GM18499 (cell line): ENCODE measurements around the gene ST6GAL1.
"Not testable (repeated sequence)": the region's sequence is repeated elsewhere in the genome, so short reads cannot be mapped to it uniquely, and the experiment has no call there.

ENCODE experiments used
- ATAC-seq: cut with Tn5 transposase; IDR thresholded peaks from one replicate; pipeline ENCODE4 v1.9.1; 2021; ENCODE audit warnings: moderate number of reproducible peaks; ENCODE audit not compliant: insufficient read depth, unreplicated experiment

Gene ST6GAL1

DNA sequence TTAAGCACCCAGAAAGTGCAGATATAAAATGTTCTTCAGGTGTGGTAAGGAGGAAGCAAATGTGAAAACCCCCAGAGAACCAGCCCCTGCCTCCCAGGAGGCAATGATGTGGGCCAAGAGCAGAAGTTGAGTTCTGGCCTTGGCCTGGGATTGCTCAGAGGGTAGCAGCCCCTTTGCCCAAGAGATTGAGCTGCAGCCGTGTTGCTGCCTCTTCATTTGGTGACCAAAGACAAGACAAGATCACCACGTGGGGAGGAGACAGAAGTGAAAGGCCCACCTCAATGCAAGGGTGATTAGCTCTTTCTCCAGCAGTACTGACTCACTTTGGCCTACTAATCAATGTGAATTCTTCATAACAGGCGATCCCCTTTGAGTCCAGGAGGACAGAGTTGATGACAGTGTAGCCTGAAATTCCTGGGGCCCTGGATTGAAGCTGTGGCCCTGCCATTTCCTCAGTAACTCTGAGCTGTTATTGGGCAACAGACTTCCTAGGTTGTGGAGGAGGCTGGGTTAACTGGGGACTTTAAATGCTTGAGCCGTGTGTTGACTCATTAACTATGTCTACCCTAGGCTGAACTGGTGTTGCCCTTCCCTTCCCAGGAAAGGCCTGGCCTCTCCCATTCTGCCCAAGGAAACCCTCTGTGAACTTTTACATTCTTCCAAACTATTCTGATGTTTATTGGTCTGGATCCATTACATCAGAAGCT, 86.5 kb downstream of the ST6GAL1 start:
- ATAC-seq = no peak

GRCh38 chr3:187017511-187018230, 87.3 kb downstream of the ST6GAL1 start:
- no peak for ATAC-seq

DNA sequence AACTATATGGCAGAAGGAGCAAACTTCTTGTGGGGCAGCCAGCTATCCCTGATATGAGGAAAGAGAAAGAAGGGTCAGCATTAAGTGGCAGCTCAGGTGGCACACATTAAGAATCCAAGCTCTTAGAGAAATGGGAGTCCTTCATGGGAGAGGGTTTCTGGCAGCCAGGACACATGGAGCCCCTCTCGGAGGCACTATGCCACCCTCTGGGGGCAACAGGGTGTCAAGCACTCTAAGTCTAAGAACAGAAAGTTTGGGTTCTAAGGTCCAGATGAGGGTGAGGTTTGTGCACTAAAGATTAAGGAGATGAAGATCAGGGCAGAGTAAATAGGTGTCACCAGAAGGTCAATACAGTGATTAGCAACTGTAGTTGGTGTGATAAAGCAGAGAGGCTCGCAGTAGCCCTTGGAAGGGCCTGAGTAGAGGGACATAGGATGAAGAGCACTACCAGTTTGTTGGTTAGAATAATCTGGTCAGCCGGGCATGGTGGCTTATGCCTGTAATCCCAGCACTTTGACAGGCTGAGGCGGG, 89.3 kb downstream of the ST6GAL1 start:
- no peak for ATAC-seq

DNA sequence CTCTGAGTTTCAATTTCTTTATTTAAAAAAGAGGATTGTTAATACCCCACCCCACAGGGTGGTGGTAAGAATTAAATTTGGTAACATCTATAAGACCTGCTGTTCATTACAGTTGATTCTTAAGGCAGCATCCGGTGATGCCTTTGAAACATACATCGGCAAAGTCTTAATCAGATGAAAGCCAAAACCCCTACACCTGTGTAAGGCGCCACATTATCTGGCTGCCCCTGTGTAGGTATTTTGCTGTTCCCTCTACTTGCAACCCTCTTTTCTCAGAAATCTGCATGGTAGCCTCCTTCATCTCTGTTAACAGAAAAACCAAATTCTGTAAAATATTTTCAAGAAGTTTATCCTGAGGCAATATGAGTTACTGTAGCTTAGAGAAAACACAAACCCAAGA, 90.0 kb downstream of the ST6GAL1 start:
- ATAC-seq = no peak

DNA sequence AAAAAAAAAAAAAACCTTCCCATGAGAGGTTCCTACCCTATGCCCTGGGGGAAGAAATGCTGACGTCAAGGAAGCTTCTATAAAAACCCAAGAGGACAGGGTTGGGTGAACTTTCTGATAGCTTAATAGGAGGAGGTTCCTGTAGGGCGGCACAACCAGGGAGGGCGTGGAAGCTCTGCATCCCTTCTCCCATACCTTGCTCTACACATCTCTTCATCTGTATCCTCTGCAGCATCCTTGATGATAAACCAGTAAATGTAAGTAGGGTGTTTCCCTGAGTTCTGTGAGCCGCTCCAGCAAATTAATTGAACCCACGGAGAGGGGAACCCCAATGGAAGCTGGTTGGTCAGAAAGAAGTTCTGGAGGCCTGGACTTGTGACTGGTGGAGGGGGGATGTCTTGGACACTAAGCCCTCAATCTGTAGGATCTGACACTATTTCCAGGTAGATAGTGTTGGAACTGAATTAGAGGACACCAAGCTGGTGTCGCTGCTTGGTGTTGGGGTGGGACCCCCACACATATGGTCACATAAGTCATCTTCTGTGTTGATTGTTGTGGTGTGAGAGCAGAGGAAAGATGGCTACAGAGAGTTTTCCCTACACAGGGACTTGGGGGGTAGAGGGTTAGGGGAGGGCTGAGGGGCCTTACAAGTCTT, 91.5 kb downstream of the ST6GAL1 start:
- ATAC-seq = no peak

DNA sequence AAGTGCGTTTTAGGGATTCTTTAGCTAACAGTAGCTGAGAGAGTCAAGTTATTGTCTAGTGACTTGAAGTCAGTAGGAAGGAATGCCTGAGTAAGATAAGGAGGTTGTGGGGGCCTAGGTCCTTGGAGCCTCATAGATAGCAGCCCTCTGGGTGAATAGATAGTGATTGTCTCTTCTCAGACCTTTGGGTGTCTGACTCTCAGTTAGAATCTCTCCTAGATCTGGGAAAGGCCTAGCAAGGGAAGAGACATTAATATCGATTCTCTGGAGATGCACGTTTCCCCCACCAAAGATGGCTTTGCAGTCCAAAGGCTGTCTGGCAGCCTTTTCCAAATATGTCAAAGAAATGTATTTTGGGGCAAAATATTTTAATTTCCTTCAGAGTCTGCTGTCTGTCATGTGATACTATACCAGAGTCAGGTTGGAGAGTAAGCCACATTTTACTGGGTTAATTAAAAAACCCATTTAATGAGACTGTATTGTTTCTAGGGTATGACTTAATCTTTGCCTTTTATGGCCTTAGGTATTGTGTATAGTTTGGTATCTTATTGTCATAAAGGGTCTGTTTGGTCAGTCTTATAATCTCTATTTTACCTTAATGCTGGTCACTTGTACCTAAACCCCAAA, 92.2 kb downstream of the ST6GAL1 start:
- ATAC-seq = no peak

- ATAC-seq = not testable (repeated sequence)
These were observed 93.0 kb downstream of the ST6GAL1 start for GRCh38 chr3:187023340-187023739.

DNA sequence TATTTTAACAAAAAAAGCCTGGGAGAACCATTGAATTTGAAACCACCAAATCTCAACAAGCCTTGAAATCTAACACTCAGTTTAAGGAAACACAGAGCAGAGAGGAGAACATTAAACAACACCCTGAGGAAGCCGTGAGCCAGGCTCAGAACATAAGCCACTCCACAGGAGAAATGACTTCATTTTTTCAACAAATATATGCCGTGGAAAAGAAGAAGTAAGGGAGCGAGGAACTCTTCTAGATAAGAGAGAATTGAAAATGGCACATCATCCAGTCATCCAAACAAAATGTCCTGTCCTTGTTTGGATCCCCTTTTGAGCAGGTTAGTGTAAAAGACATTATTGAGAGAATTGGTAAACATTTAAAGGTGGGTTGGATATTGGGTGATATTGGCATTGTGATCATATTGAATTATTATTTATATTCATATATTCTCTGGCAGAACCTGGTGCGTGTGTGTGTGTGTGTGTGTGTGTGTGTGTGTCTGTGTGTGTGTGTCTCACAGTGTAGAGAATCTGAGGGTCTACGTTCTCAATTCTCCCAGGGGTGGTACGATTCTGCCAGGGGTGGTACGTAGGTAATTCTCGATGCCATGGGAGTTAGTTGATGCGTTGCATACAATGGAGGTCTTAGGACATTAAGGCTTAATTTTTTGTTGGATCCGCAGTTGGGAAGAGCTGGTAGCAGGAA, 94.4 kb downstream of the ST6GAL1 start:
- no peak for ATAC-seq

- ATAC-seq = no peak
These were observed 94.9 kb downstream of the ST6GAL1 start for GRCh38 chr3:187025254-187025655.

- ATAC-seq = no peak
These were observed 95.5 kb downstream of the ST6GAL1 start for GRCh38 chr3:187025656-187026316.

DNA sequence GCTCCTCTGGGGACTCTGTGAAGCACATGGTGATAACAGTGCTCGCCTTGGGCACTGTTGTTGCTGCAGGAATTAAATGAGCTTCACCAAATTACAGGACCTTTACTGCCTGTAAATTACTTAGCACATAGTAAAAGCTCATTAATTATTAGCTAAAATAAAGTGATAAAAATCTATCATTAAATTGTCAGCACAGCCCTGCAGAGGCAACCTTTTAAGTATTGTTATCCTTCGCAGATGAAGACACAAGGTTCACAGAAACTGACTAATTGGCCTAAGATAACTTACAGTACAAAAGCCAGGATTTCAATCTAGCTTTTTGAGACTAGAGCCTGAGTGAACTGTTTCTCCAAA, 96.0 kb downstream of the ST6GAL1 start:
- ATAC-seq = no peak

- ATAC-seq = no peak
These were observed 97.4 kb downstream of the ST6GAL1 start for GRCh38 chr3:187027531-187028278.

GRCh38 chr3:187031934-187032333, 101.6 kb downstream of the ST6GAL1 start:
- ATAC-seq = no peak

GRCh38 chr3:187036394-187036793, 106.1 kb downstream of the ST6GAL1 start:
- ATAC-seq = no peak

DNA sequence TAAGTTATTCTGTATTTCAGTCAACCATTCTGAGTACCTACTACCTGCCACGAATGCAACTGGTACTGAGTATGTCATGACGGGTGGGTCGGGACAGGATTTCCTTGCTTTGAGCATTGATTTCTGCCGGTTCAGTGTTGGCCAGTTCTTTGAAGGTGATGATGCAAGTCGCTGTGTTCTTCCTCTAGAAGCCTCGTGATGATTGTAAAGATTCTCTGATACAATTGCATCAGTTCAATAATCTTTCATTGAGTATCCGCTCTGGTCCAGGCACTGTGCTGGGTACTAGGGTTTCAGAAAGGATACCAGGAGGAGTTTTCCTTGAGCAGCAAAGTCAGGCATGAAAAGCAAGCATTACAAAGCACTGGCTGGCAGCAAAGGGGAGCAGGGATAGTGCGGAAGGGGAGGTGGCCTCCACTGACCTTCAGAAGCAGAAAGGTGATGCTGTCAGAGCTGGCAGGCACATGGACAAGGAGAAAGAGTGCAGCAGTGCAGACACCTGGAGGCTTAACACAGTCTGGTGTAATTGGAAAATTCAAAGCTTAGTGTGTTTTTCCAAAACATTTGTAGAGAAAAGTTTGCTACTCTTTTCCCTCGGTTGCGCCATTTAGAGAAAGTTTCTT, 108.9 kb downstream of the ST6GAL1 start:
- ATAC-seq = no peak

DNA sequence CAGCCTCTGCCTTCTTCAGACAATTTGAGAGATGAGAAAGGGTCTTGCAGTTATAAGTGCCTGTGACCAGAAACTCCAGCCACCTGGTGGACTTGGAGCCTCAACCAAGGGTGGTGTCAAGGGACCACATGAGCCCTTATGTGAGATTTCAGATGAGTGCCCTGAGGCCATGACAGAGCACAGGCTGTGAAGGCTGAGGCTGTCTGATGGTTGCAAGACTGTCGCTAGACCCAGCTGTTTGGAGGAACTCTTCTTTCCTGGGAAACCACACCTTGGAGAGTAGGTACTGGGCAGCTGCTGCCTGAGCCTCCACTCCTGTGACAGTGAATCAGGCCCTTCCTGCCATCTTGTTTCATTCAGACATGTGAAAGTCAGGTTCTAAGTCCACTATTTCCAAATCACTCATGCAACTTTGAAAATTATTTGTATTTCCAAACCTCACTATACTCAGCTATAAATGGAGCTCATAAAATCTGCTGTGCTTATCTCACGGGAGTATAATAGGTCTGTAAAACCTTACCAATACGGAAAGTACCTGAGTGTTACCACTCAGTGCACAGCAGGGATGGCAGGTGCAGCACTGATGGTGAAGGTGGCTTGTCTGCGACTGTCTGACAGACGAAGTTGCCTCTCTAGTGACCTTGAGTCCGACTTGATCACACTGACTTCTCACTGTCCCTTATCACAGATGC, 109.5 kb downstream of the ST6GAL1 start:
- no peak for ATAC-seq

DNA sequence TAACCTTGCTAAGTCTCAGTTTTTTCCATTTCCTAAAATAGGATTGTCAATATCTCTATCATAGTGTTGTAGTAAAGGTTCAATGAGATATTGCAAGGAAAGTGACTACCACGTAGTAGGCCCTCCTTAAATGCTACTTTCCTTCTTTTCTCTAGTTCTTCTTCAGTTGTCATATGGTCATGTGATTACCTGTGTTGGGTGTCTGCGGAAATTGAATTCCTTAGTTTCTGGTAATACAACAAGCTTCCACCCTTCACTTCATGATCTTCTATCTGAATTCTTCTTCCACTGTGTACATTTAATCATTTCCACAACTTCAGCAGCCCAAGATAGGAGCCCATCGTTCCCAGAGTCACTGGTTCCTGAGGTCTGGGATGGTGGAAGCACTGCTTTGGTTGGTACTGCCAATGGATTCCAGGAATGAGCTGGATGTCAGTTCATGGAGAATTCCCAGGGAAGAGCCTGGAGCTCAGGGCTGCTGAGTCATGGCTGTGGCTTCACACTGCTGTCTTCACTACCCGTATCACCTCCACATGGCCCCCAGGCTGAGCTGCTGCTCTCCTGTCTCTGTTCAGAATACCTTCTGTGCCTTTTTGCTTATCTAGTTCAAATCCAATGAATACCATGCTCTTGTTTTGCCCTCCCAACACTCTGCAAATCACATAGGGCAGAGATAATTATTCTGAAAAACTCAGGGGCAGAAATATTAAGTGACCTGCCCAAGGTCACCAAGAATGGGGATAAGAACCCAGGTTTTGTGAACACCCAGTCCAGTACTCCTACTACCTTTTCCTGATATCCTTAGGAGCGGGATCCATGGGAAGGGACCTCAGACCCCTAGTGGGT, 110.4 kb downstream of the ST6GAL1 start:
- no peak for ATAC-seq
